GM12878 (cell line): Measurements from ENCODE around the gene JMJD4. TPM values are rescaled to one million over a fixed set of nuclear protein-coding genes. Genes with fewer than 3 reads are reported as not detected.
A peak's percentile ranks its signal among the peaks of the same experiment; 100 is the strongest.

Source experiments
- ATAC-seq: fragments of 200-7000 bp; cut with Tn5 transposase; 3 replicates; pipeline ENCODE4 v1.9.1; 2020; ENCODE audit warnings: mild to moderate bottlenecking, moderate library complexity
- BruUV-seq: library from RNA; stranded (reverse); fragments of 400-500 nt; replicated peaks from 2 replicates; lab custom pipeline; 2021; lab: Mats Ljungman, UMichigan
- CTCF ChIA-PET: fragments of 300-600 bp; sonication (Branson Sonifier 250); formaldehyde crosslinking; extraction: SDS; loops from one replicate; lab custom pipeline; 2021; ENCODE audit warnings: inconsistent platforms; lab: Yijun Ruan, JAX
- POLR2A ChIA-PET: fragments of 350-600 bp; formaldehyde crosslinking; extraction: SDS; loops from one replicate; lab custom pipeline; 2021; ENCODE audit warnings: inconsistent platforms; lab: Charles Lee
- RAD21 ChIA-PET: fragments of 300-600 bp; sonication (Branson Sonifier 250); formaldehyde crosslinking; loops from one replicate; lab custom pipeline; 2023; ENCODE audit warnings: antibody characterized with exemption; ENCODE audit not compliant: unreplicated experiment; lab: Charles Lee
- SMC1A ChIA-PET: fragments of 300-600 bp; sonication (Branson Sonifier 250); formaldehyde crosslinking; loops from one replicate; lab custom pipeline; 2023; ENCODE audit not compliant: unreplicated experiment, uncharacterized antibody; lab: Charles Lee
- DNase-seq: peaks from one replicate; pipeline ENCODE4 v3.0.0-alpha.2; 2011; ENCODE audit warnings: low read depth, low spot score
- FAIRE-seq: peaks from 3 replicates; lab custom pipeline; 2011; peaks lifted over from hg19 to GRCh38; lab: Jason Lieb, UNC
- H2AFZ ChIP-seq: 2 replicates; pipeline ENCODE4 v1.6.0; 2011; ENCODE audit warnings: low read depth, low read length, control low read depth; ENCODE audit not compliant: control insufficient read depth
- H3K27ac ChIP-seq: 2 replicates; pipeline ENCODE4 v1.5.1; 2011; ENCODE audit warnings: control low read depth; ENCODE audit not compliant: control insufficient read depth, insufficient read depth
- H3K27me3 ChIP-seq, 2 experiments: replicated peaks in 1 of 2; 2 replicates each; pipeline versions ENCODE4 v1.6.0 to v1.6.1; 2011; ENCODE audit warnings: low read length in 1 of 2; ENCODE audit not compliant: control insufficient read depth in 2 of 2, insufficient read depth in 2 of 2
- H3K36me3 ChIP-seq, 2 experiments: 2 replicates each; pipeline ENCODE4 v1.5.1; 2011; ENCODE audit warnings: low read length in 1 of 2; ENCODE audit not compliant: control insufficient read depth in 2 of 2, insufficient read depth in 2 of 2
- H3K4me1 ChIP-seq: 2 replicates; pipeline ENCODE4 v1.6.1; 2011; ENCODE audit warnings: mild to moderate bottlenecking, low read length, moderate library complexity, mixed read lengths; ENCODE audit not compliant: control insufficient read depth, insufficient read depth
- H3K4me2 ChIP-seq: 2 replicates; pipeline ENCODE4 v1.6.0; 2011; ENCODE audit warnings: control low read depth; ENCODE audit not compliant: control insufficient read depth, insufficient read depth
- H3K4me3 ChIP-seq: fragments of 200-600 bp; sonication (generic); 2 replicates; pipeline ENCODE4 v1.5.1; 2016
- H3K79me2 ChIP-seq: 2 replicates; pipeline ENCODE4 v1.6.0; 2011; ENCODE audit warnings: low read length; ENCODE audit not compliant: control insufficient read depth, insufficient read depth
- H3K9ac ChIP-seq: 2 replicates; pipeline ENCODE4 v1.8.0; 2011; ENCODE audit warnings: low read length, control low read depth, mixed read lengths; ENCODE audit not compliant: control insufficient read depth, insufficient read depth
- H3K9me3 ChIP-seq: replicated peaks from 3 replicates; pipeline ENCODE4 v1.5.1; 2011; ENCODE audit warnings: mild to moderate bottlenecking, low read length; ENCODE audit not compliant: control insufficient read depth, insufficient read depth
- H4K20me1 ChIP-seq: 2 replicates; pipeline ENCODE4 v1.6.0; 2011; ENCODE audit not compliant: control insufficient read depth, insufficient read depth
- BCL3 ChIP-seq: IDR thresholded peaks from 2 replicates; pipeline ENCODE4 v1.6.1; 2011; ENCODE audit warnings: borderline replicate concordance, low read depth, mild to moderate bottlenecking, moderate library complexity, low read length; ENCODE audit not compliant: insufficient read depth, poor library complexity, severe bottlenecking
- BHLHE40 ChIP-seq, 2 experiments: fragments of 450-650 bp in 1 of 2; IDR thresholded peaks; 2 replicates each; pipeline ENCODE4 v1.6.1; 2011 to 2017; ENCODE audit warnings: low read depth in 2 of 2, borderline replicate concordance in 1 of 2, improper control_type of control experiment in 1 of 2, low read length in 1 of 2, mild to moderate bottlenecking in 1 of 2
- PML ChIP-seq: IDR thresholded peaks from 2 replicates; pipeline ENCODE4 v1.6.1; 2012; ENCODE audit warnings: low read length, inconsistent platforms
- WGBS: methylation state at CpG from one replicate; pipeline ENCODE4 v1.1.6; 2016; ENCODE audit warnings: low lambda C conversion rate; ENCODE audit not compliant: insufficient replicate concordance, insufficient coverage; ENCODE audit errors: missing lambda C conversion rate; 5-methylcytosine and 5-hydroxymethylcytosine counted together
- in situ Hi-C: fragments of 300-500 bp; cut with MboI; formaldehyde crosslinking; loops from 9 replicates; pipeline ENCODE4 v1.14.3; 2018; ENCODE audit warnings: mixed read lengths
- intact Hi-C: fragments of 100-400 bp; cut with micrococcal nuclease; formaldehyde crosslinking; loops from one replicate; pipeline ENCODE4 v1.14.2; 2022; ENCODE audit not compliant: unreplicated experiment
- polyA plus RNA-seq, 11 experiments: library from polyadenylated mRNA; depleted of rRNA in 4 of 11; unstranded in 6 of 11; stranded (reverse) in 5 of 11; fragments of >200 nt; fragmentation: Nextera tagmentation in 4 of 11; fragmentation: Illumina TruSeq in 1 of 11; extraction: Ambion mirVana in 4 of 11; extraction: Trizol in 1 of 11; gene quantifications; 1 replicate in 1 of 11; 2 replicates in 10 of 11; pipeline versions ENCODE4 v1.2.1 to v1.2.3, GENCODE V29; 2011 to 2016; ENCODE audit warnings: inconsistent platforms in 2 of 11, missing spikeins in 2 of 11, low read depth in 1 of 11
- total RNA-seq, 4 experiments: library from RNA; depleted of rRNA in 3 of 4; stranded (reverse); fragments of >200 nt in 3 of 4; fragmentation: Illumina TruSeq in 1 of 4; extraction: Trizol in 1 of 4; gene quantifications; 2 replicates each; pipeline versions ENCODE4 v1.2.1 to v1.2.3, GENCODE V29; 2013 to 2021
- TF ChIP-seq, protein P1 (sequence below): IDR thresholded peaks from 2 replicates; pipeline ENCODE4 v1.6.1; 2011; ENCODE audit warnings: low read depth, mild to moderate bottlenecking, low read length, moderate library complexity, borderline replicate concordance; ENCODE audit errors: extremely low read depth

Gene JMJD4
- total and polyA plus RNA-seq, 10 of the 15 experiments (the other 5 are each of a cell fraction or from before 2014, with no cell fraction given) = 0.89 to 38.3 (median 18.4) TPM

- H3K79me2 ChIP-seq = peaks cover 7% of the 10 kb centered on the region
- ATAC-seq (peak; percentile 3; the same call in 2 of the 3 replicates), FAIRE-seq (no peak), DNase-seq (no peak)
- SMC1A ChIA-PET = no interaction called here
- in situ Hi-C loops = no loop called here
- peak overlapping the region; percentile 68 for H3K4me3 ChIP-seq
- no TSS peak for BruUV-seq
- TF ChIP-seq, protein P1, sequence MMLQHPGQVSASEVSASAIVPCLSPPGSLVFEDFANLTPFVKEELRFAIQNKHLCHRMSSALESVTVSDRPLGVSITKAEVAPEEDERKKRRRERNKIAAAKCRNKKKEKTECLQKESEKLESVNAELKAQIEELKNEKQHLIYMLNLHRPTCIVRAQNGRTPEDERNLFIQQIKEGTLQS = no peak
- peak; percentile 5; the same call in 1 of the 2 replicates for TF ChIP-seq PML
- TF ChIP-seq BHLHE40 (IDR thresholded peaks at IDR 0.05; ENCODE audit: borderline replicate concordance in 1 of 2, low read depth in 2 of 2, low read length in 1 of 2) = peak; percentile 16 to 54; a peak in 1 of 4 replicates
- peak; percentile 5 for TF ChIP-seq BCL3
- peaks cover 17% of the 10 kb centered on the region for H3K4me1 ChIP-seq
- CTCF ChIA-PET = interaction anchor here (0.8 kb wide), 1 partner anchor 92 kb away, joined by 4 read pairs; no protein-coding TSS in a partner anchor
- peak overlapping the region; percentile 89; the same call in 1 of the 2 replicates for H3K4me2 ChIP-seq
- peaks cover 0 to 6% of the 10 kb centered on the region in 2 experiments; a peak in 3 of 4 replicates for H3K36me3 ChIP-seq
- no peak overlapping the region for H3K27ac ChIP-seq
- RAD21 ChIA-PET = no interaction called here
- H4K20me1 ChIP-seq = no peaks in the 10 kb centered on the region
- intact Hi-C loops = loop anchor here (5.0 to 10.0 kb wide), 2 partner anchors 167 to 245 kb away; partner anchors contain the start of gene ZNF678
- peak overlapping the region; percentile 55; the same call in 1 of the 2 replicates for H3K9ac ChIP-seq
- POLR2A ChIA-PET = no interaction called here
- H2AFZ ChIP-seq = no peak overlapping the region
- 60% methylated on average over 5 of the region's 5 CpGs for WGBS
- no peaks in the 10 kb centered on the region for H3K27me3 ChIP-seq
- peaks cover 2% of the 10 kb centered on the region; the same call in 2 of the 3 replicates for H3K9me3 ChIP-seq
Measured at GRCh38 chr1:227729144-227729880, 5.8 kb downstream of the JMJD4 start.
